ENCODE measurements around the gene GPC6.

DNA sequence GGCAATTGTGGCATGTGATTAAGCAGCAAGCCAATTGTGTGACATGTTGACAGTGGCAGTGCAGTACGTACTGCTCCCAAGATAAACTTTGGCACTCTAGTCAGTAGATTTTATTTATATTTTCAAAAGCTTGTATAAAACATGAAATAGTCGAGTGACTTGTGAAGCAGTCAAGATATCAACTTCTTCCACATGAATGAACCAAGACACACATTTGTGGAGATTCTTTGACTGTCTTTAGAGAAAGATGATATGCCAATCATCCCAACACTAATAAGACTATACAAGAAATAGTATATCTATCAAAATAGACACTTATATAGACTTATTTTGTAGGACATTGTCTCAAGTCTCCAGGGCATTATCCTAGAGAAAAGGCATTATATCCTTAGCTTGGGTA is 714.8 kb downstream of the GPC6 start:
- TF ChIP-seq, protein P1, sequence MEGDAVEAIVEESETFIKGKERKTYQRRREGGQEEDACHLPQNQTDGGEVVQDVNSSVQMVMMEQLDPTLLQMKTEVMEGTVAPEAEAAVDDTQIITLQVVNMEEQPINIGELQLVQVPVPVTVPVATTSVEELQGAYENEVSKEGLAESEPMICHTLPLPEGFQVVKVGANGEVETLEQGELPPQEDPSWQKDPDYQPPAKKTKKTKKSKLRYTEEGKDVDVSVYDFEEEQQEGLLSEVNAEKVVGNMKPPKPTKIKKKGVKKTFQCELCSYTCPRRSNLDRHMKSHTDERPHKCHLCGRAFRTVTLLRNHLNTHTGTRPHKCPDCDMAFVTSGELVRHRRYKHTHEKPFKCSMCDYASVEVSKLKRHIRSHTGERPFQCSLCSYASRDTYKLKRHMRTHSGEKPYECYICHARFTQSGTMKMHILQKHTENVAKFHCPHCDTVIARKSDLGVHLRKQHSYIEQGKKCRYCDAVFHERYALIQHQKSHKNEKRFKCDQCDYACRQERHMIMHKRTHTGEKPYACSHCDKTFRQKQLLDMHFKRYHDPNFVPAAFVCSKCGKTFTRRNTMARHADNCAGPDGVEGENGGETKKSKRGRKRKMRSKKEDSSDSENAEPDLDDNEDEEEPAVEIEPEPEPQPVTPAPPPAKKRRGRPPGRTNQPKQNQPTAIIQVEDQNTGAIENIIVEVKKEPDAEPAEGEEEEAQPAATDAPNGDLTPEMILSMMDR (IDR thresholded peaks at IDR 0.05): no peak
- TF ChIP-seq POLR2A (IDR thresholded peaks at IDR 0.05): no peak
